Measurements from ENCODE around the gene NPR2. TPM values are rescaled to one million over a fixed set of nuclear protein-coding genes. Genes with fewer than 3 reads are reported as not detected.

The NPR2 gene
- total RNA-seq, 1 experiment from 2014 or later = 40.5 TPM

GRCh38 chr9:35826071-35826701 lies 34.8 kb downstream of the NPR2 start:
- no peaks in the 10 kb centered on the region for H3K27me3 ChIP-seq (replicated peaks; ENCODE audit: control insufficient read depth, insufficient read depth, low read length)
- peaks cover 4% of the 10 kb centered on the region; the same call in 1 of the 2 replicates for H3K4me1 ChIP-seq
- H3K4me3 ChIP-seq (ENCODE audit: low read depth, low read length) = no peak overlapping the region
- Mint-ChIP-seq H3K9me3 (ENCODE audit: unreplicated experiment) (no peaks in the 10 kb centered on the region), H3K27me3 (ENCODE audit: insufficient read depth, unreplicated experiment) (no peaks in the 10 kb centered on the region), H3K27ac (ENCODE audit: unreplicated experiment) (no peak overlapping the region), H3K4me3 (ENCODE audit: unreplicated experiment) (no peak overlapping the region), H3K4me1 (ENCODE audit: low read depth, unreplicated experiment) (peaks cover 8% of the 10 kb centered on the region), H3K36me3 (ENCODE audit: insufficient read depth, unreplicated experiment) (peaks cover 4% of the 10 kb centered on the region)
- H3K36me3 ChIP-seq (ENCODE audit: control insufficient read depth, insufficient read depth, low read length) = no peaks in the 10 kb centered on the region
- no TSS peak for BruUV-seq (replicated peaks)
- TF ChIP-seq CTCF (IDR thresholded peaks at IDR 0.05; ENCODE audit: insufficient read depth in 1 of 2, low read depth in 1 of 2, low read length in 1 of 2, severe bottlenecking in 1 of 2, unreplicated experiment in 1 of 2) = peak; percentile 73 to 76
- intact Hi-C loops (cut with micrococcal nuclease; ENCODE audit: unreplicated experiment) = loop anchor here (1.0 kb wide), 3 partner anchors 25 to 56 kb away; no protein-coding TSS in a partner anchor
- ChIA-PET POLR2A (interaction anchor here (0.6 kb wide), 1 partner anchor 56 kb away, joined by 5 read pairs; no protein-coding TSS in a partner anchor), CTCF (interaction anchor here (0.6 to 2.7 kb wide), 12 partner anchors 8 to 90 kb away, joined by 3 to 62 read pairs (median 4); partner anchors contain the start of genes HINT2 and HRCT1)
- DNase-seq = peak in 1 of 2 experiments; percentile 63
- no peaks in the 10 kb centered on the region for H3K9me3 ChIP-seq

- intact Hi-C loops (cut with micrococcal nuclease; ENCODE audit: unreplicated experiment) = no loop called here
- H3K4me3 ChIP-seq (ENCODE audit: low read depth, low read length) = no peak overlapping the region
- peak overlapping the region; percentile 88 for H3K4me3 Mint-ChIP-seq (ENCODE audit: unreplicated experiment)
- no TSS peak for BruUV-seq (replicated peaks)
- no peak overlapping the region for H3K27ac Mint-ChIP-seq (ENCODE audit: unreplicated experiment)
- H3K9me3 ChIP-seq = no peaks in the 10 kb centered on the region
- peaks cover 4% of the 10 kb centered on the region for H3K36me3 Mint-ChIP-seq (ENCODE audit: insufficient read depth, unreplicated experiment)
- no peaks in the 10 kb centered on the region for H3K9me3 Mint-ChIP-seq (ENCODE audit: unreplicated experiment)
- no peak for DNase-seq
- no peak for TF ChIP-seq CTCF (IDR thresholded peaks at IDR 0.05; ENCODE audit: insufficient read depth in 1 of 2, low read depth in 1 of 2, low read length in 1 of 2, severe bottlenecking in 1 of 2, unreplicated experiment in 1 of 2)
- H3K27me3 Mint-ChIP-seq (ENCODE audit: insufficient read depth, unreplicated experiment) = no peaks in the 10 kb centered on the region
- H3K4me1 Mint-ChIP-seq (ENCODE audit: low read depth, unreplicated experiment) = peaks cover 8% of the 10 kb centered on the region
- no peaks in the 10 kb centered on the region for H3K27me3 ChIP-seq (replicated peaks; ENCODE audit: control insufficient read depth, insufficient read depth, low read length)
- H3K4me1 ChIP-seq = peaks cover 4% of the 10 kb centered on the region; the same call in 1 of the 2 replicates
- POLR2A ChIA-PET = no interaction called here
- H3K36me3 ChIP-seq (ENCODE audit: control insufficient read depth, insufficient read depth, low read length) = no peaks in the 10 kb centered on the region
- CTCF ChIA-PET = interaction anchor here (1.7 to 2.7 kb wide), 2 partner anchors 38 to 54 kb away, joined by 61 to 62 read pairs; no protein-coding TSS in a partner anchor
Measured at GRCh38 chr9:35827486-35827885, 36.1 kb downstream of the NPR2 start.

- no peak for DNase-seq
- intact Hi-C loops (cut with micrococcal nuclease; ENCODE audit: unreplicated experiment) = loop anchor here (1.0 kb wide), 1 partner anchor 13 kb away; the partner anchor contains the start of gene HINT2
- Mint-ChIP-seq H3K27me3 (ENCODE audit: insufficient read depth, unreplicated experiment) (no peaks in the 10 kb centered on the region), H3K4me1 (ENCODE audit: low read depth, unreplicated experiment) (peaks cover 8% of the 10 kb centered on the region), H3K36me3 (ENCODE audit: insufficient read depth, unreplicated experiment) (peaks cover 4% of the 10 kb centered on the region), H3K27ac (ENCODE audit: unreplicated experiment) (peak within 1 kb of the TSS; percentile 88), H3K4me3 (ENCODE audit: unreplicated experiment) (peak within 1 kb of the TSS; percentile 88), H3K9me3 (ENCODE audit: unreplicated experiment) (no peaks in the 10 kb centered on the region)
- no peaks in the 10 kb centered on the region for H3K9me3 ChIP-seq
- peak within 1 kb of the TSS; percentile 48 for H3K4me3 ChIP-seq (ENCODE audit: low read depth, low read length)
- no peaks in the 10 kb centered on the region for H3K27me3 ChIP-seq (replicated peaks; ENCODE audit: control insufficient read depth, insufficient read depth, low read length)
- CTCF ChIA-PET = interaction anchor here (0.5 to 1.6 kb wide), 5 partner anchors 15 to 779 kb away, joined by 3 to 10 read pairs (median 8); partner anchors contain the start of gene HINT2
- no TSS peak for BruUV-seq (replicated peaks)
- H3K4me1 ChIP-seq = peaks cover 4% of the 10 kb centered on the region; the same call in 1 of the 2 replicates
- H3K36me3 ChIP-seq (ENCODE audit: control insufficient read depth, insufficient read depth, low read length) = no peaks in the 10 kb centered on the region
- POLR2A ChIA-PET = interaction anchor here (1.0 kb wide), 1 partner anchor 14 kb away, joined by 4 read pairs; the partner anchor contains the start of gene HINT2
- TF ChIP-seq CTCF (IDR thresholded peaks at IDR 0.05; ENCODE audit: insufficient read depth in 1 of 2, low read depth in 1 of 2, low read length in 1 of 2, severe bottlenecking in 1 of 2, unreplicated experiment in 1 of 2) = no peak
Measured at GRCh38 chr9:35828716-35829083, 37.3 kb downstream of the NPR2 start, which contains the start of gene FAM221B. Gene FAM221B (minus strand): TSS chr9:35828732. CDS start chr9:35826161, 2,571 bp downstream.

Data from Caco-2 (cell line).